GM21390 (cell line): ENCODE data around the gene ETAA1.

Experiments
- ATAC-seq: cut with Tn5 transposase; IDR thresholded peaks from one replicate; pipeline ENCODE4 v1.9.1; 2021; ENCODE audit not compliant: unreplicated experiment

The ETAA1 gene

GRCh38 chr2:67436221-67436620 is 39.1 kb downstream of the ETAA1 start:
- ATAC-seq, result no peak

- no peak for ATAC-seq
These were observed 40.0 kb downstream of the ETAA1 start for GRCh38 chr2:67437114-67437513.

- no peak for ATAC-seq
These were observed 41.2 kb downstream of the ETAA1 start for GRCh38 chr2:67438337-67438736.

DNA sequence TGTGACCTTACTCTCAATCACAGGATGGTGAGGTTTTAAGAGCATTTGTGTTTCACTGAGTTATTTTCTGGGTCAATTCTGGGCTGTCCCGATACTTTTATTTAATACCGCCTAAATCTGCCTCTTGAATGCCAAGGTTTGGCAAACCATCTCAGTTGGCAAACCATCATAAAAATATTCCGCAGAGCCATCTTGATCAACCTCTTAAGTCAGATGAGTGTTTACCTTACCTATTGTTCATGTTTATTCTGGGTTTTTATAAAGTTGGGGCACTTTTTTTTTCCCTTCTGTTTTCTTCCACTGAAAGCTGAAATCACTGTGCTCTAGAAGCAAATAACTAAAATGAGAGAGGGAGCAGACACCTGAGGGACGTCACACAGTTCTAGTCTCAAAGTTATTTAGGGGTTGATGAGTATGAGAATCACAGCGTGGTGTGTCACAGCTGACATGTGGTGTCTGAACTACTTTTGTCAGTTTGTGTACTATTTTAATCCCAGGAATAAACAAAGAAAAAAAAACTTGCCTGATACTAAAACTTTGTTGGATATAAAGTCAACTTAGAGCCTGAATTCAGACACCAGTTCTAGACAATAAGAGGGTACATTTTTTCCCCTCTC is 48.6 kb downstream of the ETAA1 start:
- ATAC-seq, result no peak

- no peak for ATAC-seq
These were observed 49.4 kb downstream of the ETAA1 start for GRCh38 chr2:67446491-67446911.

DNA sequence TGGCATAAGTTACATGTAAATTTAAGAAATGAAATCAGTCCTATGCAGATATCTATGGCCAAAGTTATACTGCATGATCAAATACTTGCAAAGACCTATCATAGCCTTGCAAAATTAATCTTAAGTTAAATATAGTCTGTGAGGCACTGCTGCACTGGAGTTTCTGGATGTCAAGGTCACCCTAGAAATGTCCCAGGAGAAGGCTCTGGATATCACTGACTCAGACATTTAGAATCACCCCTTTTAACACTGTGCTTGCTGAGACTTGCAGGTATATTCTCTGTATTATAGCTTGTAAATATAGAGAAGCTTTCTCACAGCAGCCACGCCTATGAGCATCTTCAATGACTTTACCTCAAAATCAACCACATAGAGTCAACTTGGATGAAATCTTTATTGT is 51.5 kb downstream of the ETAA1 start:
- no peak for ATAC-seq

DNA sequence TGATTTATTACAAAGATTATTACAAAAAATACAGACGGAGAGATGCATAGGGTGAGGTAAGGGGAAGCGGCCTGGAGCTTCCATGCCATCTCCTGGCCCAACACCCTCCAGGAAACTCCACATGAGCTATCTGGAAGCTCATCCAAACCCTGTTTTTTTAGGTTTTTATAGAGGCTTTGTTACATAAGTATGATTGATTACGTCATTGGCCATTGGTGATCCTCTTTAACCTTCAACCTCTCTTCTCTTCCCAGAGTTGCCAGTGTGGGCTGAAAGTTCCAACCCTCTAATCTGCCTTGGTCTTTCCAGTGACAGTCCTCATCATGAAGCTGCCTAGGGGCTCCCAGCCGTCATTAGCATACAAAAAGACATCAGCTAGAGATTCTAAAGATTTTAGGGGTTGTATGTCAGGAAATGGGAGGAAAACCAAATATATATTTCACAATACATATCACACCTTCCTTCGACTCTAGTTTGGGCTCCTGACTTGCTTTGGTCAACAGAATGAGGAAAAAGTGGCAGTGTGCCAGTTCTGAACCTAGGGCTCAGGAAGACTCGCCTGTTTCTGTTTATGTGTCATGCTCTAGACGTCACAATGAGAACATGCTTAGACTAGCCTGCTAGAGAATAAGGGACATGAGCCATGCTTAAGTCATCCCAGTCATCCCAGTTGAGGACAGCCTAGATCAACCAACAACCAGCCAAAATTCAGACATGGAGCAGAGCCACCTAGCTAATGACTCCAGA is 54.1 kb downstream of the ETAA1 start:
- ATAC-seq, result no peak

DNA sequence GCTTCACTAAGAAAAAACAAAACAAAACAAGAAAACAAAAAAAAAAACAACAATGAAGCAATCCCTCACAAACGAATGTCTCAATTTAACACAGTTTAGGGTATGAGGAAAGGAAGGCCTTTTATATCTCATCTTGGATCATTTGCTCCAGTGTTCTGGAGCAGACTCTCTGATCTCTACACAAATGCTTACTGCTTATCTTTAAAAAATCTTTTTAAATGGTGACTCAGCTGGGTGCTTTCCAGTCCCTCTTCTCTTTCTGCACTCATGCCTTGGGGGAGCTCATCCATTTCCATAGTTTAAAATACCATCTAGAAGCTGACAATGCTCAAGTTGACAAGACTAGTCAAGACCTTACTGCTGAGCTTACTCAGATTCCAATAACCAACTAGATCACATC is 56.2 kb downstream of the ETAA1 start:
- ATAC-seq, result no peak

DNA sequence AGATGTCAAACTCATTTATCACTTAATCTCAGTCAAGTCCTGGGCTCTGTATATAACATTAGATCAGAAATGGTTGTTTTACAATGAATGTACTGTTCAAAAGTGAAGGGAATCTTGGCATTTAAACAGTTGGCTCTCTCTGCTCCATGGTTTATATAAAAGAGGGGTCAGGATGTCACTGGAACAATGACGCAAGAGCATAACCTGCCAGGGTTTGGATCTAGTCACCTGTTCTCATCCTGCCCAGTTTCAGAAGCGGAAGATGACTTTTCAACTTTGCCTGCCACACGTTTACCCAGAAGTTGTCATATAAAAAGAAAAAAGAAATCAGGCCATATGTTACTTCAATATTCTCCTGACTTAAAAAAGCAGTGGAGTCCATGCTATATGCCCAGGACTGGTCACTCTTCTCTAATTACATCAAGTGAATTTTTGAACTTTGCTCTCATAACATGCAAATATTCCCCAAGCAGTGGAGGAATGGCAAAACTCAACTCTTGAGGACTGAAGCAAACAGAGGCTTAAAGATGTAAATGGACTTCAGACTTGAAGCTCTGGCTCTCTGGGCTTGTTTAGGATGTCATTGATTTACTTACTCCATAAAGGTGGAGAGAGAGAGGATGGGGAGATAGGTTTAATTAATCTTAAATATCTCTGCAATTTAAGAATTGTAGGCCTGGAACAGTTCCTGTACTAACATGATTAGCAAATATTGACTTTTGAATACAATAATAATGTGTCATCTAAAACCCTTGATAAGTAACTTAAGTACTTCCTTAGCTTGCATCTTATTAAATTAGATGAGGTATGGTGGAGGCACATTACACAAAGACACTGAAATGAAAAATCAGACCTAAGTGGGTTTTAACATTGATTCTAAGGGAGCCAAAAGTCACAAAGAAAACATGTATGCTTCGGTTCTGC is 58.3 kb downstream of the ETAA1 start:
- ATAC-seq, result no peak

DNA sequence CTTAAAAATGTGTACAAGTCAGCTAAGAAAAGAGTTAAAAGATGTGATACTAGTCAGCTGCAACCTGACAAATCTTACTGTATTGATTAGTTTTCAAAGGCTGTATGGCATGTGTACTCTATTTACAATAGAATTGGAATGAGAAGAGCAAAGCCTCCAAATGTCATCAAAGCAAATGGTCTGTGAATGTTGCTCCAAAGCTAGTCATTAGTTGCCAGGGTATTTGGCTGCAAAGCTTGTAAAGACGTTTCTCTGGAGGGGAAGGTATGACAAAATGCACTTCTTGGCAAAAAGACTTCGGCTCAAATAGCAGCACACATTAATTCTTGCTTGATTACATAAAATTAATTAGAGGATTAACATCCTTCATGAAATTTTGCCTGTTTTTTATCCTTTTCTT is 59.3 kb downstream of the ETAA1 start:
- no peak for ATAC-seq

DNA sequence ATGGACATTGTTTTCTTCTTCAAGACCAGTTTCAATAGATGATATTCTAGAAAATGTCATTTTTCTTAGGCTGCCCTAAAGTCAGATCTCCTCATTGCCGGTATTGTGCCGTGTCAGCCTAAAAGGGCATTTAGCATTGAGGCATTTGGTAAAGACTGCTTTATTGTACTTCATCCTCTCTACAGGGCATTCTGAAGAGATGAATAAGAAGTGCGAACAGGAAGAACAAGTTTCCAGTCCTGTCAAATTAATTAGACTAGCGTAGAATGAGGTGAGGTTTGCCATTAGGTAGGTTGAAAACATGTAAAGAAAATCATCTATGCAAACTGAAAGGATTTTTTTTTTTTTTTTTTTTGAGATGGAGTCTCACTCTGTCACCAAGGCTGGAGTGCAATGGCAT is 60.6 kb downstream of the ETAA1 start:
- ATAC-seq, result no peak

- ATAC-seq, result no peak
These were observed 62.6 kb downstream of the ETAA1 start for GRCh38 chr2:67459761-67460160.
